Chondrocyte (in vitro differentiated cells): ENCODE results near the gene CDC42EP2. TPM values are rescaled to one million over a fixed set of nuclear protein-coding genes. Genes with fewer than 3 reads are reported as not detected.

Source experiments
- DNase-seq: peaks from one replicate; pipeline ENCODE4 v3.0.0; 2021; ENCODE audit warnings: mixed read lengths, low spot score
- H3K27ac Mint-ChIP-seq: one replicate; pipeline ENCODE4 v1.8.0; 2021; ENCODE audit warnings: mild to moderate bottlenecking, moderate library complexity, mixed read lengths; ENCODE audit not compliant: unreplicated experiment
- H3K27me3 Mint-ChIP-seq: 2 replicates; pipeline ENCODE4 v1.8.0; 2021; ENCODE audit warnings: low read depth, mixed read lengths
- H3K36me3 Mint-ChIP-seq: 2 replicates; pipeline ENCODE4 v1.8.0; 2021; ENCODE audit warnings: low read depth, mixed read lengths
- H3K4me1 Mint-ChIP-seq: 2 replicates; pipeline ENCODE4 v1.8.0; 2021; ENCODE audit warnings: low read depth, mild to moderate bottlenecking, mixed read lengths
- H3K4me3 Mint-ChIP-seq: one replicate; pipeline ENCODE4 v1.8.0; 2021; ENCODE audit warnings: mild to moderate bottlenecking, moderate library complexity, mixed read lengths; ENCODE audit not compliant: unreplicated experiment
- H3K9me3 Mint-ChIP-seq: 2 replicates; pipeline ENCODE4 v1.8.0; 2021; ENCODE audit warnings: low read depth, mixed read lengths
- CTCF ChIP-seq: fragments of 200-600 bp; sonication (generic); IDR thresholded peaks from 2 replicates; pipeline ENCODE4 v1.5.0; 2021; ENCODE audit warnings: antibody characterized with exemption, mild to moderate bottlenecking, moderate library complexity
- total RNA-seq: library from RNA; stranded (reverse); gene quantifications from 3 replicates; pipeline ENCODE4 v1.2.1, GENCODE V29; 2021

CDC42EP2 gene
- total RNA-seq, 1 donor from 2014 or later = 12.8 TPM

- no peaks in the 10 kb centered on the region for H3K9me3 Mint-ChIP-seq
- peaks cover 15% of the 10 kb centered on the region for H3K36me3 Mint-ChIP-seq
- TF ChIP-seq CTCF = no peak
- DNase-seq = no peak
- H3K27ac Mint-ChIP-seq = no peak overlapping the region
- H3K4me3 Mint-ChIP-seq = no peak overlapping the region
- H3K27me3 Mint-ChIP-seq = no peaks in the 10 kb centered on the region
- H3K4me1 Mint-ChIP-seq = peaks cover 7% of the 10 kb centered on the region
These were observed 7.3 kb downstream of the CDC42EP2 start for GRCh38 chr11:65321828-65322485.

- Mint-ChIP-seq H3K4me3 (no peak overlapping the region), H3K27ac (no peak overlapping the region), H3K27me3 (no peaks in the 10 kb centered on the region), H3K36me3 (peaks cover 15% of the 10 kb centered on the region), H3K4me1 (no peaks in the 10 kb centered on the region), H3K9me3 (no peaks in the 10 kb centered on the region)
- no peak for DNase-seq
- no peak for TF ChIP-seq CTCF
These were observed 9.1 kb downstream of the CDC42EP2 start for GRCh38 chr11:65323813-65324212.

GRCh38 chr11:65325435-65325834, 10.8 kb downstream of the CDC42EP2 start:
- no peak overlapping the region for H3K27ac Mint-ChIP-seq
- TF ChIP-seq CTCF = no peak
- peaks cover 14% of the 10 kb centered on the region for H3K36me3 Mint-ChIP-seq
- no peaks in the 10 kb centered on the region for H3K27me3 Mint-ChIP-seq
- H3K4me3 Mint-ChIP-seq = no peak overlapping the region
- no peak for DNase-seq
- H3K9me3 Mint-ChIP-seq = no peaks in the 10 kb centered on the region
- H3K4me1 Mint-ChIP-seq = peaks cover 9% of the 10 kb centered on the region

GRCh38 chr11:65327021-65327420, 12.4 kb downstream of the CDC42EP2 start:
- H3K9me3 Mint-ChIP-seq = no peaks in the 10 kb centered on the region
- DNase-seq = no peak
- H3K27ac Mint-ChIP-seq = no peak overlapping the region
- peaks cover 9% of the 10 kb centered on the region for H3K4me1 Mint-ChIP-seq
- no peak for TF ChIP-seq CTCF
- peaks cover 6% of the 10 kb centered on the region for H3K36me3 Mint-ChIP-seq
- no peaks in the 10 kb centered on the region for H3K27me3 Mint-ChIP-seq
- no peak overlapping the region for H3K4me3 Mint-ChIP-seq

- H3K27ac Mint-ChIP-seq = peak overlapping the region; percentile 42
- no peak for DNase-seq
- H3K36me3 Mint-ChIP-seq = no peaks in the 10 kb centered on the region
- H3K9me3 Mint-ChIP-seq = no peaks in the 10 kb centered on the region
- no peak for TF ChIP-seq CTCF
- peak overlapping the region; percentile 26 for H3K4me3 Mint-ChIP-seq
- H3K4me1 Mint-ChIP-seq = peaks cover 14% of the 10 kb centered on the region
- no peaks in the 10 kb centered on the region for H3K27me3 Mint-ChIP-seq
These were observed 14.8 kb downstream of the CDC42EP2 start for GRCh38 chr11:65329478-65329877.
